HG03066 (cell line): ENCODE measurements around the gene TTLL8.

Experiments
- ATAC-seq: cut with Tn5 transposase; IDR thresholded peaks from one replicate; pipeline ENCODE4 v1.9.1; 2021; ENCODE audit warnings: low read depth; ENCODE audit not compliant: unreplicated experiment

The TTLL8 gene

GRCh38 chr22:50063589-50064393, 5.7 kb upstream of the TTLL8 start:
- no peak for ATAC-seq

GRCh38 chr22:50062509-50063135, 4.5 kb upstream of the TTLL8 start:
- ATAC-seq = no peak

DNA sequence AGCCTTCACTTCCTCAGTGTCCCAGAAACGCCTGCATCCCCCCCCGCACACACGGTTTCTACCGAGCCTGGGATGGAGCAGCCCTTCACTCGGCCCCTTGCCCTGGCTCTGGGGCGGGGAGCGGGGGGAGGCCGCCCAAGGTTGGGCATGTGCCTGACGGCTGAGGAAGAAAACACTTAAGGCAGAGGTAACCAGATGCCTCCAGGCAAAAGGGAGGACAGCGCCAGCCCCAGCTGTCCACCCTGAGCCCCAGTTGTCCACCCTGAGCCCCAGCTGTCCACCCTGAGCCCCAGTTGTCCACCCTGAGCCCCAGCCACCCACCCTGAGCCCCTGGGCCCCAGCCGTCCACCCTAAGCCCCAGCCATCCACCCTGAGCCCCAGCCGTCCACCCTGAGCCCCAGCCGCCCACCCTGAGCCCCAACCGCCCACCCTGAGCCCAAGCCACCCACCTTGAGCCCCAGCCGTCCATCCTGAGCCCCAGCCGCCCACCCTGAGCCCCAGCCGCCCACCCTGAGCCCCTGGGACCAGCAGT, 3.8 kb upstream of the TTLL8 start:
- ATAC-seq = no peak

DNA sequence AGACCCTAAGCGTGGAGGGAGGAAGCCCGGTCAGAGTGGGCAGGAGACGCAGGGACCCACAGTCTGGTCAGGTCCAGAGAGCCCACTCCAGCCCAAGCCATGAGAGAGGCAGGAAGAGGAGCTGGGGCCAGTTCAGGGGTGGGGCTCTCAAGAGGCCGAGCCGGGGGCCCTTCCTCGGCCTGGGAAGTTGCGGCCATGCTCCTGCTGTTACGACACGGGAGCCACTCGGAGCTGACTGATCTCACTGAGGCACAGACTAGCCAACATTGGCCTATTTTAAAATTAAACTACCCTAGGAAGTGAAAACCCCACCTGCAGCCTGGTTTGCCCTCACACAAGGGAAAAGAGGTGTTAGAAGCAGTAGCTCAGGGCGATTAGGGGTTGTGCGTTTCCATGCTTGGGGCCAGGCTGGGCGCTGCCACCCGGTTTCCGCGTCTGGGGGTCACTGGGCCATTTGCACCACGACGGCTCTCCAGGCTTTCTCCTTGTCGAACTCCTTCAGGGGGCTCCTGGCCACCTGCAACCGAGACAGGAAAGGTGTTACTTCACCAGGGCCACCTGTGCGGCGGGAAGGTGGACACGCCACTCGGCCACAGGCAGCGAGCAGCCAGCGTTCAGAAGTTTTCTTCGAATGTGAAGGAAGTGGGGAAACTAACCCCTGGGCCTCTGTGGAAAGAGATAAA, 3.2 kb upstream of the TTLL8 start:
- no peak for ATAC-seq

DNA sequence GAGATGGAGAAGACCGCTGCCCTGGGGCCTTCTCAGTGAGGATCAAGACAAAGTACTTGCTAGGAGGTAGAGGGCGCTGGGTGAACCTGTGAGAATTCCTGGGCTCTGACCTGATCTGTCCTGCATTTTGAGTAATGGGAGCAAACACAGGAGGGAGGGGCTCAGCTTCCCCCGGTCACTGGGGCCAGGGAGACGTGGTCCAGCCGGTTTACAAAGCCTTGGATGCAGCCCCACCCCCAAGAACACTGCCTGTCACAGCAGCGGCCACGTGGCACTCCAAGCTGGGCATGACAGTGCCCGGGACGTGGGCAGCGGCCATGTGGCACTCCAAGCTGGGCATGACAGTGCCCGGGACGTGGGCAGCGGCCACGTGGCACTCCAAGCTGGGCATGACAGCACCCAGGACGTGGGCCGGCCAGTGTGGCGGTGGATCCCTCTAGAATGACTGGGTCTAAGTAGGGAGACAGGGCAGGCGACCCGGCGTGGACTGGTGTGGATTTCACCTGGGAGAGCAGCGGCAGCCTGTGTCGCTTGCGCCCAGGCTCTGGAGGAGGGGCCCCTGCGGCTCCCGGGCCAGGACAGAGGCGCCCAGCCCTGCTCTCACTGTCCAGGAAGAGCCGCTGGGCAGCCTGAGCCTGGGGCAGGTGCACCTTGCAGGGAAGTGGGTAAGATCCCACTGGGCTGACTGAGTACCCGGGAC, 2.5 kb upstream of the TTLL8 start:
- no peak for ATAC-seq

- no peak for ATAC-seq
These were observed 1.8 kb upstream of the TTLL8 start for GRCh38 chr22:50059881-50060262.

- ATAC-seq = no peak
These were observed 1.1 kb upstream of the TTLL8 start for GRCh38 chr22:50058906-50059880.

- ATAC-seq = no peak
These were observed 629 bp downstream of the TTLL8 start for GRCh38 chr22:50057278-50058060.

- ATAC-seq = no peak
These were observed 1.7 kb downstream of the TTLL8 start for GRCh38 chr22:50056214-50056972.

DNA sequence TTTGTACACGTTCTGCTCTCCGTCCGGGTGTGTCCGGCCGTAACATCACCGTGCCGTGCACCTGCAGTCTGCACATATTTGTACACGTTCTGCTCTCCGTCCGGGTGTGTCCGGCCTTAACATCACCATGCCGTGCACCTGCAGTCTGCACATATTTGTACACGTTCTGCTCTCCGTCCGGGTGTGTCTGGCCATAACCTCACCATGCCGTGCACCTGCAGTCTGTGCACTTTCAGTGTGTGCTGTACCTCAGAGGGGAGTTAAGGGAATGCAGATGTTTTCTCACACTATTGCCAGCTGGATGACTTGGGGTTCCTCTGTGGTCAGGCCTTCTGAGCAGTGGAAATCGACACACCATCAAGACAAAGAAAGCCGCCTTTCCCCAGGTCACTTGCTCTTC, 4.2 kb downstream of the TTLL8 start:
- no peak for ATAC-seq

GRCh38 chr22:50051930-50052329, 6.2 kb downstream of the TTLL8 start:
- no peak for ATAC-seq

- ATAC-seq = no peak
These were observed 8.6 kb downstream of the TTLL8 start for GRCh38 chr22:50049299-50050195.

DNA sequence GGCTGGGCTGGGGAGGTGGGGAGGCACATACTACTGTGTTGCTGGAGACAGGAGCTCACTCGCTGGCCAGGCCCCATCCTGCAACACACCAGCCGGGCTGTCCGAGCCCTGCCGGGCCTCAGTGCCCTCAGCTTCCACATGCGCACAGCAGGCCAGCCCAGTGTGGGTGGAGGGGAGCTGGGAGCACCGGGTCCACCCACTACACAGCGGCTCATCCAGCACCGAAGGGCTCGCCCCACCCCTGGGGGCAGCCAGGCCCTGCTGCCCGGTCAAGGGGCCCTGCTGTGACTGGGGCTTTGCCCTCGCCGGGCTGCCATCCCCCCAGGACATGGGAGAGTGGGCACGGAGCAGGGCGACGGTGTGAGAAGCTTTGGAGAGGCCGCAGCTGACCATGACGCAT, 9.3 kb downstream of the TTLL8 start:
- no peak for ATAC-seq

- no peak for ATAC-seq
These were observed 9.9 kb downstream of the TTLL8 start for GRCh38 chr22:50048061-50048765.

- no peak for ATAC-seq
These were observed 10.8 kb downstream of the TTLL8 start for GRCh38 chr22:50047346-50047745.

- no peak for ATAC-seq
These were observed 11.4 kb downstream of the TTLL8 start for GRCh38 chr22:50046481-50047245.
